GM19455 (cell line): ENCODE results near the gene PAX5.

ENCODE experiments used
- ATAC-seq: cut with Tn5 transposase; IDR thresholded peaks from one replicate; pipeline ENCODE4 v1.9.1; 2021; ENCODE audit not compliant: unreplicated experiment

PAX5 gene

DNA sequence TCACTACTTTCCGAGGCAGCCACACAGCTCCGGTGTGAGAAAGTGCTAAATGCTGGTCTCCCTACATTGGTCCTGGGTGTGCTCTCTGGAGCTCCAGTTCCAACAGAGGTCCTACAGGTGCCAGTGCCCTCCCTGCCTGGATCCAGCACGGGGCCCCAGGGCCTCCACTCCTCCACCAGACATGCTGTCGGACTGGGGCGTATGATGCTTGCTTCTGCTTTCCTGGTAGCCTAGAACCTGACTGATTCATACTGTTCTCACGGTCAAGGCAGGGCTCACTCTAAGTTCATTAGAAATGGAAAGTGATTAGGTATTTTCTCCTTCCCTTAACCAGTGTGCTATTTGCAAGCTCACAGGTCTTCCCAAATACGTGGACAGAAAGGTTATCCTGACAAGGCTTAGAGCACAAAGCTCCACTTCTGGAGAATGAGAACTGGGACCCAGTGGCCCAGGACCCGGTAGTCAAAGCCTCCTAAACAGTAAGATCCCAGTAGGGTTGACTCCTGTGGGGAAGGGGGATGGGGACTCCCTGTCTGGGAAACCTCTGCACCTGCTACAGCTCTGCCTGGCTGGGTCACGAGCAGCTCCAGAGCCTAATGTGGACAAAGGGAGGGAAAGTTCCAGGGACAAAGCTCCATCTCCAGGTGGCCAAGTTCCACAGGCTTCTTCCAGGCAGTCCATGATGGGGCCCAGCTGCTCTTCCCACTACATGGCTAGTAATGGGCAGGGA lies 98.1 kb downstream of the PAX5 start:
- ATAC-seq: no peak

DNA sequence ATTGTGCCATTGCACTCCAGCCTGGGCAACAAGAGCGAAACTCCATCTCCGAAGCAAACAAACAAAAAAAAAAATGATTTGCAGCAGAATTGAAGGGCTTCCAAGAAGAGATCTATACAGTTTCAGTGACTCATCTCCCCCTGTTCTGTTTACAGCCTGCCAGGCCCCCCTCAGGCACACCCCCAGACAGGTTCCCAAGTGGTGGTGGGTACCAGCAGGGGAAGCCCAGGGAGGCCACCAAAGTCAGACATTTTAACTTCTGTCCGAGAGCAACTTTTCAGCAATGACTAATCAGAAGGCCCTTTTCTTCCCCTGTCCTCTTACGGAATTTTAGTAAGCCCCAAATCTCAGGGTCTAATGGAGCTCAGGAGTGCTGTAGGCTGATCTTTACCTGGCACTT lies 98.7 kb downstream of the PAX5 start:
- ATAC-seq: no peak

DNA sequence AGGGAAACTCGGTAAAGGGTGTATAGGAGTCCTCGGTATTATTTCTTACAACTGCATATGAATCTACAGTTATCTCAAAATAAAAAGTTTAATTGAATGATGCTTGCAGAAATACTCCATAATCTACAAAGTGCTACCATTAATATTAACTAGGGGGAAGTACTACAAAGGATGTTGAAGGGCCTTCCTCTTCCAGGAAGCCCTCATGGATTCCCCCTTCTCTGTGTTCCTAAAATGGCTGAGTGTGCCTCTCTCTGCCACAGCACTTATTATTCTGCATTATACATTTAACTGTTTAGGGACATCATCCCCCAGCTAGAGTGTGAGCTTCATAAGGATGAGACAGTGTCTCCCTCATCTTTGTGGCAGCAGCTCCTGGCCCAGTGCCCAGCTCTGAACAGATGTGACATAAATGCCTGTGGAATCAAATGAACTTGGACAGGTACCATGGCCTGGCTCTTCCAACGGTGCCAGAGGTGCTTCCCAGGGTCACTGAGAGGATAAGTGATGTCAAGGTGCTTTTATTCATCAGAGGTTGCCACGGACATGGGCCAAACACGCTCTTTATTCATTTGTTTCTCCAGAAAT lies 99.5 kb downstream of the PAX5 start:
- no peak for ATAC-seq

DNA sequence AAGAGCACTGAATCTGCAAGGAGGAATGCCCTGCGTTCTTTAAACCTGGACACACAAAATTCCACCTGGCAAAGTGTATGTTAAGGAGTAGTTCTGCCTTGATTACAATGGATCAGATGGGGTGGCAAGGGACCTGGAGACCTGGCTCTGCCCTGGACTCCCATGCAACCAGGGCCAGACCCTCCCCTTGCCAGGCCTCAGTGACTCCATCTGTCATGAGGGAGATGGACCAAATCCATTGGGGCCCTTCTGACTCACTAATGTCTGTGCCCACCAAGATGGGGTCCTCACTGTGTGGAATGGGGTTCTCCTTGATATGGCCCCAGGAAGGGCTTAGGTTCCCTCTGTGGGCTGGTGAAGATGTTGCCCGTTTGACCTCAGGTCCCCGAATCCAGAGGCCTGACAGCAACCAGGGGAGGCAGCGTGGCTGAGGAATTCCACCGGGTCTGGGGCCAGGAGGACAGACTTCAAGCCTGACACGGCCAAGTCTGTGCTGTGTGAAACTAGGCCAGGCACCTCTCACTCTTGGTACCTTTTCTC lies 100.3 kb downstream of the PAX5 start:
- no peak for ATAC-seq

DNA sequence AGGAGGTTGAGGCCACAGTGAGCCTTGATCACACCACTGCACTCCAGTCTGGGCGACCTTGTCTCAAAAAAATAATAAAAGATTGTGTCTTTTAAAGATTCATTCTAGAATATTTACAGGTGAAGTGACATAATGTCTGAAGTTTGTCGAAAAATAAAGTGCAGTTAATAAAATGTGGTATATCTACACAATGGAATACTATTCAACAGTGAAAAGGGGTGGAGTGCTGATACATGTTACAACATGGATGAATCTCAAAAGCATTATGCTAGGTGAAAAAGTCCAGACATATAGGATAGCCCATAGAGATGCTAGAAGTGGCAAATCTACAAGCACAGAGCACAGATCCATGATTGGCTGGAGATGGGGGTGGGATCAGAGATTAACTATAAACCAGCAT lies 101.9 kb downstream of the PAX5 start:
- no peak for ATAC-seq

DNA sequence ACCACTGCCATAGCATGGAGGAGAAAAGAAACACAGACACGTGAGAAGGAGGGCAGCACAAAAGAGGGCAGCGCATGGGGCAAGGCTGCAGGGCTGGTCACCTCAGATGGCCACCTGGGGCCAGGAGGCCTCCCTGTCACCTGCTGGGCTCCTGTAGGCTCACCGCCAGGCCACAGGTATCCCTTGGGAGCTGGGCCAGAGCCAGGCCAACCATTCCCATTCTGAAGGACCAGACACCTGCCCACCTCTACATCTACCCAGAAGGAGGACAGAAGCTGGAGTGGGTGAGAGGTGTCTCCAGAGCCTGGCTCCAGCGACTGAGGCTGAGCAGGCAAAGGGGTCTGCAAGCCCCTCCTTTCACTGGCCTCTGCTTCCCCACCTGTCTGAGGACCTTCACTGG lies 103.1 kb downstream of the PAX5 start:
- no peak for ATAC-seq

DNA sequence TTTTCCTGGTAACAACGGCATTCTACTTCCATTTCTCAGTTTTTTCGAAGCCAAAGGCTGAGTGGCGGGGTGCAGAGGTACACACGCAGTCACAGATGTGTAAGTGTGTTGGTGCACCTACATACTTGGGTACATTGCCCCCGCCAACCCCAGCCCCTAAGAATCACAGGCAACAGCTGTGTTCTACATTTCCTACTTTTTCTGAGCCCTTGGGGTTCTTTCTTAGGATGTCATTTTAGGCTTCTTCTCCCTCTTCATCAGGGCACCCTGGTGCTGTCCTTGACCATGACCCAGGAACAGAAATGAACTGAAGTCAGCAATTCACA lies 104.8 kb downstream of the PAX5 start:
- no peak for ATAC-seq

DNA sequence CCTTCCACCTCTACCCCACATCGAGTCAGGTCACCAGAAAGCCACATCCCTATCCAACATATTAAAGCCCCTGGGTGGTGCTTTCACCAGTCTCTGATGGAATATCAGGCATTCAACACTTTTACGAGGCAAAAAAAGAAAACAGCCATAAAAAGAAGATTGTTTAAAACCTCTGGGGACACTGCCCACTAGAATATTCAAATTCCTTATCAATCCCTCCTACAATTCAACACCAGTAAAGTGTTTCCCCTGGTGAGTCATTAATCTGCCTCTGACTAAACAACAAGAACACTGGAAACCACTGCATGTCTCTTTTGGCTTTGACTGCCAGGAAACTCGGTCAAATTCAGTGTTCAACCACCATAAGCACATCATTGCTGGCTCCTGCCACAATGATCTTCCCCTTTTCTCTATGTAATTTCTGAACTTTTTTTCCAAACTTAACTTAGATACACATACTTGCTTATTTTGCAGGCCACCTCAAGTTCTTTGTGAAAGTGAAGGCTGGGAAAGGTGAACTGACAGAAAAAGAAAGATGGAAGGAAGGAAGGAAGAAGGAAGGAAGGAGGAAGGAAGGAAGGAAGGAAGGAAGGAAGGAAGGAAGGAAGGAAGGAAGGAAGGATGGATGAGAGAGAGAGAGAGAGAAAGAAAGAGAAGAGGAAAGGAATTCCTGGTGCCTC lies 105.3 kb downstream of the PAX5 start:
- ATAC-seq: peak; percentile 52

DNA sequence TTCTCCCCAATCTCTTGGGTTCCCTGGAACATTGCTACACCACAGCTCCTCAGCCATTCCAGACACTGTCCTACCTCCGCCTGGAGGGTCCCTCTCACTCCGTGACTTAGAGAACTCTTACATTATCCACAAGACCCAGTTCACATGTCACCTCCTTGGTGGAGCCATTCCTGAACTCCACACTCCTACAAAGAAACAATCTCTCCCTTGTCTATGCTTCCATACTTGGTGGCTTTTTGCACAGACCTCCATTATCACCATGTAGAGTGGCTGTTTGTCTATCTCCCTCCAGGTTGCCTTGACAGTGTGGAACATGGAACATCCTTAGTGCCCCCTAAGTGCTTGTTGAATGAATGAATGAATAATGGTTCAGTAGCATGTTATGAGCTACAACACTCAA lies 105.9 kb downstream of the PAX5 start:
- ATAC-seq: no peak

DNA sequence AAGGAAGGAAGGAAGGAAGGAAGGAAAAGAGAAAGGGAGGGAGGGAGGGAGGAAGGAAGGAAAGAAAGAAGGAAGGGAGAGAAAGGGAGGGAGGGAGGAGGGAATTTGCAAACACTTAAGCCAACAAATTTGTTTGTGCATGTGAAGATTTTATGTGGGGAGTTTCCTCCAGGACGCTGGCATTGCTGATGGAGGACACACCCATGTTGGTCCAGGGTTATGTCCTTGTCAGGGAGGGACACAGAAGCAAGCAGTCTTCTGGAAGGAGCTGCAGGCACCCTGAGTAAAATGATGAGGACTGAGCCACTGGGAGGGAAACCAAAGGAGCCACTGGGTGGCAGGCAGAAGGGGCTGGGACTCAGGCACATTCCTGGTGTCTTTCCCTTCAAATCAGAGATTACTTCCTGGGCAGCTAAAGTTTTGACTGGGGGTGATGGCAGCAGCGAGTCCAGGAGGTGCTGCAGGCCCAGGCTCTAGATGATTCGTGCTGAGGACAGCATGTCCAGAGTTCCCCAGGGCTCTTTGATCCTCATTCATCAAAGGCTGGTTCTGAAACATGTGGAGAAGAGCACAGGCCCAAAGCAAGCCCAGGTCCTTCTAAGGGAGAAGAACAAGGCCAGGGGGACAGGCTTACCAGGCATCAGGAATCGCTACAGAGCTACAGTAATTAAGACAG lies 109.2 kb downstream of the PAX5 start:
- no peak for ATAC-seq

DNA sequence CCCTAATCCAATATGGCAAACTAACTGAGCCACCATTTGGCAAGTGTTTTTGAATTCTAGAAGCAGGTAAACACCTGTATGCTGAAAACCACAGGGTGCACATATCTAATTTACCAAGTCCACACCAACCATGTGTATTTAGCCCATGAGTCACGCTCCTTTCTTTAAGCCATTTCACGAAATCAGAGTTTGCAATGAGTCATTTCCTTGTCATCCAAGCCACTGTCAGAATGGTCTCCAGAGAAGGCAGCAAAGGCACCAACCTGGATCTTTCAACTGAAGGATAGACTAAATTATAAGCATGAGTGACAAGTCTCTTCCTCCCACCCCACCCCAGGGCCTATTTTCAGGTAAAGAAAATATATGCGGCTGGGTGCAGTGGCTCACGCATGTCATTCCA lies 110.0 kb downstream of the PAX5 start:
- ATAC-seq: no peak

DNA sequence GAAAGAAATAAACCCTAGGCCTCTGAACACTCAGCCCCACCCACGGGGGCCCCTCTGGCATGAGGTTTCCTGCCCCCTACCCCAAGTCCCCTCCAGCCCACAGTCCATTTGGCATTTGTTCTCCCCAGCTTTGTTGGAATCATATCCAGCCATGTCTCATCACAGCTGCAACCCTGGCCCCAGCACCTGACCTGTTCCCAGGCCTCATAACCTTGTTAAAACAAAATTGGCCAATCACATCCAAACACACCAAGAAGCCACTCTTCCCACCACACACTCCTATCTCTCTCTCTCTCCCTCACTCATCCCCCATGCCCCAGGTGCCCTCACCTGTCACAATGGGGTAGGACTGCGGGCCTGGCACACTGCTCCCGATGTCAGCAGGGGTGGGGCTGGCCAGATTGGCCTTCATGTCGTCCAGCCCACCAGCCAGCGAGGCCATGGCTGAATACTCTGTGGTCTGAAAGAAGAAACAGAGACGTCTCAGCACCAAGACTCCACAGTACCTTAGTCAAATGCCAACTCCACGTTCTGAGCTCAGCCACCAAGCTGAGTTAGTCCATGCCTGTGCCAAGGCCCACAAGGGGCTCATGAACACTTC lies 110.9 kb downstream of the PAX5 start:
- no peak for ATAC-seq

DNA sequence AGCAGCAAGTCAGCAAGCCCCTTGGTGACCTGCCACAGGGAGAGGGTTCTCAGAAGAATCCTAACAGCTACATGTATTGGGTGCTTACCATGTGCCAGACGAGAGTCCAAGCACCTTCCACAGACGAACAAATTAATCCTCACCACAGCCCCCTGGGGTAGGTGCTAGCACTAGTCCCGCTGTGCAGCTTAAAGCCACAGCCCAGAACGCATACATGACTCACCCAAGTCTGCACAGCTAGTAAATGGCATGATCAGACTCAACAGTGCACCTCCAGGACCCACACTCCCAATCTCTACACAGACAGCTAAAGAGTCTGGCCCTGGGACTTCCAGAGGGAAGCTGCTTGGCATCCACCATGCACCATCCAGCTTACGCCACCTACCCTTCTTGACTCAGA lies 111.5 kb downstream of the PAX5 start:
- ATAC-seq: no peak

DNA sequence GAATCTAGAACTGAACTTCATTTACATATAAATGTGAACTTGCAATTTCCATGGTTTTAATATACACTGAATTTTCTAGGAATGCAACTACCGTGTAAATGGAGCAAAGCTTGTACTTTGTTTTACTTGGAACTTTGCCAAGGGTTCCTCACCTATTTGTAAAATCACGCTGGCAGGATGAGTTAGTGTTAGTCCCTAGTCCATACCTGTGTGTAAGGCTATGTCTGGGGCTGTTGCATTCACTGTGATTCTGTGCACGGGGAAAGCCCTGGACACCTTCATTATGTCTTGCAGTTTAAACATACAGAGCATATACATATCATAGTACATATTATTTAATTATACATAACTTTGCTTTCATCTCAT lies 119.9 kb downstream of the PAX5 start:
- ATAC-seq: no peak

DNA sequence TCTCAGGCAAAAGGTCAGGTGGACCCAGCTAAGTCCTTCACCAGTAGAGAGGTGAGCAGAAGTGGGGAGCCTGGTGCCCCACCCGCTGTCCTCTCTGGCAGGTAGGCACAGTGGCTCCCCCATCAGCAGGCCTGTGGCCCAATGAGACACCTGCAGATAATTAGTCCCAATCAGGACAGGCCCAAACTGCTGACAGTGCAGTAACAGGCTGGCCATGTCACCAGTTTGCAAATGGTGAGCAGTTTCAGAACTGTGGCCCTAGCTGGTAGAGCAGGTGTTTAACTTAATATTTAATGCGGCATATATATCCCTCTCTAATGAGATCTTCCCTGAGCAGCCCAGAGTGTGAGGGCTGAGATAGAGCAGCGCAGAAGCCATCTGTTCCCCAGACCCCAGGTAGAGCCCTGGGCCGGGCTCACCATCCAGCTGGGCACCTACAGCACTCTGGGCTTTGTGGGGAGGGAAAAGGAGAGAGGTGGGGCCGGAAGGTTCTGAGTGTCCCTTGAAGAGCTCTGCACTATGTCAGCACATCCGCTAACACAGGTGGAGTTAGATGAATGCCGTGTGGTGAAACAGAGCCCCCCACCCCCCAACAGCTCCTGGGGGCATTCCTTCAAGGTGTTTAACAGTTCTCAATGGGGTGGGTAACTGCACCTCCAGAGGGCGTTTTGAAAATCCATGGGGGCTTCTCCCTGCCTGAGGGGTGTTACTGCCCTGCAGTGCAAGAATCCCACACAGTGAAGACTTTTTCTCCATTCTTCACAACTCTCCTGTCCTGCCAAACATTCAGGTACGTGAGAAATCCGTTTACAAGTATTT lies 120.5 kb downstream of the PAX5 start:
- no peak for ATAC-seq

DNA sequence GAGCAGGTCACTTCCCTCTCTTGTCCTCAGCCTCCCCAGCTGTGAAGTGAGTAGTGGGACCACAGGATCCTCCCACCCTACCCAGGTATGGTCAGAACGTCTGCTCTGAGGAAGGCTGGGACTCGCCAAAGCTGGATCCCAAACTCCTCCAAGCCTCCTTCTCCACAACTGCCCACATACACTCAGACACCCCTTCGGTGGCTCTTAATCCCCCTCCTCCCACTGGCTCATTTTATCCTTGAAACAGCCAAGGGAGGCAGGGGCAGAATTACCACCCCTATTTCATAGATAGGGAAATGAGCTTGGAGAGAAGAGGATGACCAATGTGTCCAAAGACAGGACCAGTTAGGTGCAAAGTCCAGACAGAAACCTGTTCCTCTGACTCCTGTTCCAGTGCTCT lies 121.4 kb downstream of the PAX5 start:
- ATAC-seq: no peak

DNA sequence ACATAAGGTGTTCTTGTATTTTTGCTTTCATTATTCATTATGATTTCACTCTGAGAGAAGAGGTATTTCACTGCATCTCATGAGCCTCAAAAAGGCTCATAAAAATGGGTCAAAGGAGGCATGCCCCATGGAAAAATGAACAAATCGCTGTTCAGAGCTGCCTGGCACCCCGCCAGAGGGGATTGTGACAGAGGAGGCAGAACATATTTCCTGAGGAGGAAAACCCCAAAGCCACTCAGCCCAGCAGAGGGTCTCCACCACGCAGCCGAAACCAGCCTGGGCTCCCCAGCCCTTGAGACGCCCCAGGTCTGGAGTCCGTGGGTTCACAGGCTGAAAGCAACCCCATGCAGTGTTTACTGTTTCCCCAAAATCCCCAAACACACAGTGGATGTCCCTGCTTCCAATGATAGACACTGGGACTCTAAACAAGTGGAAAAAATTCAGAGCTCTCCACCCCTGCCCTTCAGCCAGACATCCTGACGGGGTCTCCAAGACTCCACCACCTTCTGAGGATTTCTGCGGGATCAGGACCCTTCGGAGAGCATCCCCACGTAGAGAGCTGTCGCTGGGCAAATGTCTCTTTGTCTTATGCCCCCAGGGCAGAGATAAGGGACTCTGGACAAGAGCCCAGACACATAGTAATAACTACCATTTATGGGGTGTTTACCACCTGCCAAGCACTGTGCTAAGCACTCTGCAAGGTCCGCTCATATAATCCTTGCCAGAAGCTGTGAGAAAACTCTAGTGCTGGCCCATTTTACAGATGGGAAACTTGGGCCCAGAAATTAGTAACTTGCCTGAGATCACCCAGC lies 122.3 kb downstream of the PAX5 start:
- no peak for ATAC-seq

DNA sequence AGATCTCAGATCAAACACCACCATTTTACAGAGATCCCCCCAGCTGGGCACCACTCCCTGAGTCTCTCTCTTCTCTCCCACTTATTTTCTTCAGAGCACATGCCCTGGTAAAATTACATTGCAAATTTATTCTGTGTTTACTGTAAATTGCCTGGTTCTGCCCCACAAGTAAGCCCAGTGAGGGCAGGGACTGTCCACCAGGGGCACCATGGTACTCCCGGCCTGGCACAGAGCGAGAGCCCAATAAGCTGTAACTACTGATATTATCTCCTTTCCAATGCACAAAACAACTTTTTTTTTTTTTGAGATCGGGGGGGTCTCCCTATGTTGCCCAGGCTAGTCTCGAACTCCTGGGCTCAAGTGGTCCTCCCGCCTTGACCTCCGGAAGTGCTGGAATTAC lies 123.0 kb downstream of the PAX5 start:
- no peak for ATAC-seq

DNA sequence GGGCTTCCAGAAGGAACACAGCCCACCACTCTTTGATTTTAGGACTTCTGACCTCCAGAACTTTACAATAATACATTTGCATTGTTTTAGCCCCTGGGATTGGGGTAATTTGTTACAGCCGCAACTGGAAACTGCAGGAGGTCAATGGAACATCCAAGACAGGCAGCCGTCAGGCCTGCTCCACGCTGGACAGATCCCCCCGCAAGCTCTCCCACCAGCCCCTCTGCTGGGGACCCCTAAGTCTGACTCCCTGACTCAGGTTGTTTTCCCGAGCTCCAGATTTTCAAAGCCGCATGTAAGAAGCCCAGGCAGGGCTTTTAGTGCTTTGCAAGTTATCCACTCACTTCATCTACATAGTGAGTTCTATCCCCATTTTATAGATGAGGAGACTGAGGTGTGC lies 127.6 kb downstream of the PAX5 start:
- ATAC-seq: no peak
